Subcutaneous adipose tissue (tissue), 4 donors: ENCODE results near the gene PHLPP1. TPM values are rescaled to one million over a fixed set of nuclear protein-coding genes. Genes with fewer than 3 reads are reported as not detected.

Experiments used
- CTCF ChIP-seq: fragments of 450-650 bp; IDR thresholded peaks from one replicate; pipeline ENCODE4 v1.5.1; 2016; ENCODE audit warnings: low read depth, mild to moderate bottlenecking, control low read depth, antibody characterized with exemption, moderate library complexity
- total RNA-seq, 4 donors: library from RNA; depleted of rRNA; stranded (reverse); fragments of >200 nt; gene quantifications; one replicate each; pipeline ENCODE4 v1.1.0, GENCODE V29; 2016

The PHLPP1 gene
- total RNA-seq, 4 donors from 2014 or later, result 9.7 to 28.3 (median 21.2) TPM

- TF ChIP-seq CTCF, result no peak
These were observed 259.0 kb downstream of the PHLPP1 start for GRCh38 chr18:62974388-62974787.

- no peak for TF ChIP-seq CTCF
These were observed 259.8 kb downstream of the PHLPP1 start for GRCh38 chr18:62974928-62975675.

GRCh38 chr18:62975785-62976184 is 260.4 kb downstream of the PHLPP1 start:
- no peak for TF ChIP-seq CTCF

DNA sequence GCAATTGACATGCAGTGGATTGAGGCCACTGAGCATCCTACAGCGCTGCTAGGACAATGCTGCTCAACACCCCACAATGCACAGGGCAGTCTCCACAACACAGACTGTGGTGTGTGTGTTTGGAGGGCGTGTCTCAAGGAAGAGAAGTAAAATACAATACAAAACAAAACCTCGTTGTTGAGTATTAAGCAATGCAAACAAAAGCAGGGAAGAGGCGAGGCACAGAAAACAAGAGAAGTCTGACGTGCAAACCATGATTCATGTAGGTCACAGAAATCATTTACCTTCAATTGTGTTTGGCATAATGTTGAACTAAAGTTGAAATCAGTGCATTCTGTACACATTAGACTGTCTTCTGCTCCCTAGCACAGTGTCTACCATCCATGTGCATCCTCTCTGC is 260.9 kb downstream of the PHLPP1 start:
- no peak for TF ChIP-seq CTCF

DNA sequence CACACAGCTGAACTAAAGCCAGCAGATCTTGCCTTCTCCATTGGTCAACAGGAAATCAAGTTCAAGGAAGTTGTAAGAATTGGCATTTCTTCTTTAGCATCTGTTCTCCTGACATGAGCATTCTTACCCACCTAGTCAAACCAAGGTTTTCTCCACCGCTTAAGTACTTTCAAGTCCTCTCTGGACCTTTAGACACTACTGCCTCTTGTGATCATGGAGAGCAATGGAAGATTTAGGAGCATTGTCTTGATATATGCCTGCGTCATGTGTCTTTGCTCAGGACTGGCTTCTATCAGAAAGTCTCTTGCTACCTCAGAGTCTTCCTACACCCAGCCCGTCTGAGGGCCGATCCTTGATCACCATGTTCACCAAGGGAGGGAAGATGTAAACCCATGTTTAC is 262.2 kb downstream of the PHLPP1 start:
- TF ChIP-seq CTCF, result no peak

DNA sequence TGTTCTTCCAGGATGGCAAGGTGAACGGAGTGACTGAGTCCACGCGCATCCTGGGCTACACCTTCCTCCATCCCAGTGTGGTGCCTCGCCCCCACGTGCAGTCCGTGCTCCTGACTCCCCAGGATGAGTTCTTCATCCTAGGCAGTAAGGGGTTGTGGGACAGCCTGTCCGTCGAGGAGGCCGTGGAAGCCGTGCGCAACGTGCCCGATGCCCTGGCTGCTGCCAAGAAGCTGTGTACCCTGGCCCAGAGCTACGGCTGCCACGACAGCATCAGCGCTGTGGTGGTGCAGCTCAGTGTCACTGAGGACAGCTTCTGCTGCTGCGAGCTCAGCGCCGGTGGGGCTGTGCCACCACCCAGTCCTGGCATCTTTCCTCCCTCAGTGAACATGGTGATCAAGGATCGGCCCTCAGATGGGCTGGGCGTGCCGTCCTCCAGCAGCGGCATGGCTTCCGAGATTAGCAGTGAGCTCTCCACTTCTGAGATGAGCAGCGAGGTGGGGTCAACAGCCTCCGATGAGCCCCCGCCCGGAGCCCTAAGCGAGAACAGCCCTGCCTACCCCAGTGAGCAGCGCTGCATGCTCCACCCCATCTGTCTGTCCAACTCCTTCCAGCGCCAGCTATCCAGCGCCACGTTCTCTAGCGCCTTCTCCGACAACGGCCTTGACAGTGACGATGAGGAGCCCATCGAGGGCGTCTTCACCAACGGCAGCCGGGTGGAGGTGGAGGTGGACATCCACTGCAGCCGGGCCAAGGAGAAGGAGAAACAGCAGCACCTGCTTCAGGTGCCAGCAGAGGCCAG is 263.1 kb downstream of the PHLPP1 start:
- no peak for TF ChIP-seq CTCF

- no peak for TF ChIP-seq CTCF
These were observed 263.8 kb downstream of the PHLPP1 start for GRCh38 chr18:62979176-62979575.
